Motor neuron (in vitro differentiated cells): Measurements from ENCODE around the gene GLI3. TPM values are rescaled to one million over a fixed set of nuclear protein-coding genes. Genes with fewer than 3 reads are reported as not detected.
A peak's percentile ranks its signal among the peaks of the same experiment; 100 is the strongest.

Source experiments
- ATAC-seq, 8 experiments: fragments of 200-7000 bp; cut with Tn5 transposase; replicated peaks in 6 of 8; 2 replicates each; pipeline ENCODE4 v1.8.0; 2021; ENCODE audit warnings: mild to moderate bottlenecking in 8 of 8, moderate library complexity in 8 of 8
- H3K27ac ChIP-seq, 2 donors: fragments of 250-450 bp; sonication (Bioruptor Pico); 2 replicates each; pipeline ENCODE4 v1.9.0; 2021; ENCODE audit warnings: antibody characterized with exemption in 2 of 2, mild to moderate bottlenecking in 2 of 2, moderate library complexity in 1 of 2
- H3K4me1 ChIP-seq, 2 donors: fragments of 250-450 bp; sonication (Bioruptor Pico); replicated peaks in 1 of 2; 2 replicates each; pipeline ENCODE4 v1.6.1; 2021; ENCODE audit warnings: antibody characterized with exemption in 2 of 2, mild to moderate bottlenecking in 2 of 2, moderate library complexity in 1 of 2
- H3K4me3 ChIP-seq, 5 donors: fragments of 250-450 bp; sonication (Bioruptor Pico); 2 replicates each; pipeline ENCODE4 v1.9.0; 2021; ENCODE audit warnings: antibody characterized with exemption in 5 of 5, mild to moderate bottlenecking in 5 of 5, moderate library complexity in 4 of 5
- WGBS, 10 experiments: fragments of 450-650 bp; shearing (Covaris generic); methylation state at CpG; one replicate each; pipeline ENCODE4 v1.0.0; 2022; 5-methylcytosine and 5-hydroxymethylcytosine counted together
- in situ Hi-C, 9 experiments: fragments of 400-800 bp; cut with MboI; loops; one replicate each; pipeline ENCODE4 v1.15.0; 2021; ENCODE audit warnings: low sequenced_read_pairs in 9 of 9, low pct_unique_long_range_greater_than_20kb in 2 of 9; ENCODE audit not compliant: unreplicated experiment in 9 of 9
- total RNA-seq, 8 experiments: library from RNA; unstranded; fragments of 300-600 nt; gene quantifications; 2 replicates each; pipeline versions ENCODE4 v1.2.3 to v1.2.4, GENCODE V29; 2022

Gene GLI3
- 10 to 100 TPM in 1 of 8 experiments, 1 to 10 TPM in 6, under 1 TPM in 1; 0.38 to 14.2 (median 4.7) TPM for total RNA-seq

- Histone ChIP-seq H3K4me1 (peaks cover 12 to 18% of the 10 kb centered on the region in 2 donors), H3K27ac (peak within 1 kb of the TSS in 1 of 2 donors; percentile 3), H3K4me3 (peak within 1 kb of the TSS; percentile 61 to 67 (median 63))
- in situ Hi-C loops, result loop anchor here in 3 of 9 experiments (25.0 kb wide), 1 partner anchor 250 kb away; no protein-coding TSS in a partner anchor
- peak; percentile 58 to 77 (median 68) for ATAC-seq
- WGBS, 10 experiments, result 3% methylated on average over 6 of the region's 92 CpGs; no CpG with 5 or more reads in 9 of the 10 experiments
These were observed at the start of gene GLI3 for GRCh38 chr7:42236976-42237810. Gene GLI3 (minus strand): TSS chr7:42237209. CDS start chr7:42223253, 13,956 bp downstream.

GRCh38 chr7:42285383-42285824 lies 48.4 kb upstream of the GLI3 start:
- Histone ChIP-seq H3K4me1 (no peaks in the 10 kb centered on the region), H3K27ac (no peak overlapping the region), H3K4me3 (no peak overlapping the region)
- no peak for ATAC-seq
- in situ Hi-C loops, result no loop called here

- in situ Hi-C loops, result no loop called here
- peak in 1 of 8 experiments; percentile 47 for ATAC-seq
- WGBS, 10 experiments, result 0 to 86% (median 17%) methylated on average over 1 to 2 of the region's 2 CpGs; no CpG with 5 or more reads in 3 of the 10 experiments
These were observed 46.5 kb upstream of the GLI3 start for GRCh38 chr7:42283553-42283952.

GRCh38 chr7:42278344-42278743 lies 41.3 kb upstream of the GLI3 start:
- in situ Hi-C loops, result no loop called here
- Histone ChIP-seq H3K4me3 (no peak overlapping the region), H3K4me1 (no peaks in the 10 kb centered on the region), H3K27ac (no peak overlapping the region)
- peak in 3 of 8 experiments; percentile 66 to 81 (median 79) for ATAC-seq
- 27 to 93% (median 78%) methylated on average over 2 to 4 of the region's 4 CpGs; no CpG with 5 or more reads in 1 of the 10 experiments for WGBS, 10 experiments

More at GRCh38 chr7:42283553-42283952, 46.5 kb upstream of the GLI3 start:
- Histone ChIP-seq H3K4me1 (no peaks in the 10 kb centered on the region), H3K27ac (no peak overlapping the region), H3K4me3 (no peak overlapping the region)

GRCh38 chr7:42274053-42274452 lies 37.0 kb upstream of the GLI3 start:
- ATAC-seq, result no peak
- no peak overlapping the region for H3K4me3 ChIP-seq
- 16 to 94% (median 77%) methylated on average over 3 to 5 of the region's 5 CpGs; no CpG with 5 or more reads in 1 of the 10 experiments for WGBS, 10 experiments
- H3K27ac ChIP-seq, result no peak overlapping the region
- in situ Hi-C loops, result loop anchor here in 2 of 9 experiments (25.0 kb wide), 2 partner anchors 413 to 563 kb away; no protein-coding TSS in a partner anchor
- no peaks in the 10 kb centered on the region for H3K4me1 ChIP-seq

- in situ Hi-C loops, result loop anchor here in 2 of 9 experiments (25.0 kb wide), 2 partner anchors 414 to 564 kb away; no protein-coding TSS in a partner anchor
- WGBS, 10 experiments, result 6 to 100% (median 66%) methylated on average over 1 to 3 of the region's 3 CpGs; no CpG with 5 or more reads in 2 of the 10 experiments
- no peaks in the 10 kb centered on the region for H3K4me1 ChIP-seq
- H3K4me3 ChIP-seq, result no peak overlapping the region
- ATAC-seq, result peak in 5 of 8 experiments; percentile 28 to 97 (median 94)
- H3K27ac ChIP-seq, result no peak overlapping the region
These were observed 36.0 kb upstream of the GLI3 start for GRCh38 chr7:42272793-42273665.

- no peak for ATAC-seq
- no peak overlapping the region for H3K27ac ChIP-seq
- in situ Hi-C loops, result loop anchor here in 2 of 9 experiments (25.0 kb wide), 2 partner anchors 418 to 568 kb away; no protein-coding TSS in a partner anchor
- WGBS, 10 experiments, result 63 to 100% (median 77%) methylated on average over 2 to 4 of the region's 4 CpGs
- H3K4me3 ChIP-seq, result no peak overlapping the region
- no peaks in the 10 kb centered on the region for H3K4me1 ChIP-seq
These were observed 32.2 kb upstream of the GLI3 start for GRCh38 chr7:42269161-42269560.

GRCh38 chr7:42264702-42265101 lies 27.7 kb upstream of the GLI3 start:
- peaks cover 10 to 13% of the 10 kb centered on the region in 2 donors for H3K4me1 ChIP-seq
- H3K4me3 ChIP-seq, result no peak overlapping the region
- WGBS, 10 experiments, result 86 to 100% (median 96%) methylated on average over 1 to 4 of the region's 4 CpGs
- no peak overlapping the region for H3K27ac ChIP-seq
- in situ Hi-C loops, result loop anchor here in 2 of 9 experiments (25.0 kb wide), 2 partner anchors 423 to 573 kb away; no protein-coding TSS in a partner anchor
- ATAC-seq, result no peak

GRCh38 chr7:42263971-42264370 lies 27.0 kb upstream of the GLI3 start:
- Histone ChIP-seq H3K27ac (no peak overlapping the region), H3K4me3 (no peak overlapping the region), H3K4me1 (peaks cover 10 to 13% of the 10 kb centered on the region in 2 donors)
- ATAC-seq, result no peak
- in situ Hi-C loops, result loop anchor here in 2 of 9 experiments (25.0 kb wide), 2 partner anchors 423 to 573 kb away; no protein-coding TSS in a partner anchor
- 25 to 100% (median 83%) methylated on average over 1 to 4 of the region's 4 CpGs; no CpG with 5 or more reads in 3 of the 10 experiments for WGBS, 10 experiments

- in situ Hi-C loops, result loop anchor here in 2 of 9 experiments (25.0 kb wide), 2 partner anchors 424 to 574 kb away; no protein-coding TSS in a partner anchor
- Histone ChIP-seq H3K4me1 (peaks cover 10 to 13% of the 10 kb centered on the region in 2 donors), H3K27ac (no peak overlapping the region), H3K4me3 (no peak overlapping the region)
- WGBS, 10 experiments, result 5 to 53% (median 14%) methylated on average over 1 to 7 of the region's 7 CpGs; no CpG with 5 or more reads in 2 of the 10 experiments
- ATAC-seq, result peak; percentile 43 to 99 (median 96)
These were observed 26.0 kb upstream of the GLI3 start for GRCh38 chr7:42262964-42263363.

- ATAC-seq, result peak in 1 of 8 experiments; percentile 40
- Histone ChIP-seq H3K27ac (no peak overlapping the region), H3K4me1 (no peaks in the 10 kb centered on the region), H3K4me3 (no peak overlapping the region)
- in situ Hi-C loops, result loop anchor here in 2 of 9 experiments (25.0 kb wide), 2 partner anchors 433 to 583 kb away; no protein-coding TSS in a partner anchor
- WGBS, 10 experiments, result 0 to 100% (median 86%) methylated on average over 1 to 5 of the region's 5 CpGs
These were observed 17.2 kb upstream of the GLI3 start for GRCh38 chr7:42254217-42254616.

- no peak overlapping the region for H3K4me3 ChIP-seq
- peak in 1 of 8 experiments; percentile 23 for ATAC-seq
- H3K4me1 ChIP-seq, result no peaks in the 10 kb centered on the region
- no peak overlapping the region for H3K27ac ChIP-seq
- in situ Hi-C loops, result loop anchor here in 2 of 9 experiments (25.0 kb wide), 2 partner anchors 434 to 584 kb away; no protein-coding TSS in a partner anchor
- WGBS, 10 experiments, result 29 to 100% (median 88%) methylated on average over 1 to 2 of the region's 3 CpGs; no CpG with 5 or more reads in 6 of the 10 experiments
These were observed 16.3 kb upstream of the GLI3 start for GRCh38 chr7:42253316-42253715.
